OCI-LY7 (cell line): Measurements from ENCODE around the gene LTN1. TPM values are rescaled to one million over a fixed set of nuclear protein-coding genes. Genes with fewer than 3 reads are reported as not detected.

ENCODE experiments used
- BruUV-seq: library from RNA; stranded (reverse); fragments of 400-500 nt; replicated peaks from 2 replicates; lab custom pipeline; 2021; lab: Mats Ljungman, UMichigan
- CTCF ChIA-PET: fragments of 300-600 bp; sonication (Branson Sonifier 250); formaldehyde crosslinking; loops from one replicate; lab custom pipeline; 2022; ENCODE audit warnings: antibody characterized with exemption; ENCODE audit not compliant: unreplicated experiment; lab: Charles Lee
- POLR2A ChIA-PET: fragments of 300-600 bp; sonication (Branson Sonifier 250); formaldehyde crosslinking; loops from one replicate; lab custom pipeline; 2022; ENCODE audit warnings: antibody characterized with exemption; lab: Charles Lee
- DNase-seq: peaks from one replicate; pipeline ENCODE4 v3.0.0-alpha.2; 2015; ENCODE audit warnings: low spot score
- H2AFZ ChIP-seq: fragments of 200-600 bp; sonication (generic), shearing (Covaris generic); 2 replicates; pipeline ENCODE4 v1.6.1; 2014; ENCODE audit warnings: mild to moderate bottlenecking, antibody characterized with exemption, low read length, moderate library complexity
- H3K27ac ChIP-seq: fragments of 200-600 bp; sonication (generic); 2 replicates; pipeline ENCODE4 v1.5.1; 2014; ENCODE audit warnings: mixed run types, low read depth, mild to moderate bottlenecking, moderate library complexity, low read length, inconsistent platforms; ENCODE audit not compliant: poor library complexity, severe bottlenecking
- H3K36me3 ChIP-seq: fragments of 200-600 bp; sonication (generic); 2 replicates; pipeline ENCODE4 v1.6.1; 2014; ENCODE audit warnings: mild to moderate bottlenecking, antibody characterized with exemption, low read length, moderate library complexity, mixed read lengths; ENCODE audit not compliant: insufficient read depth
- H3K4me1 ChIP-seq: fragments of 200-600 bp; sonication (generic); 2 replicates; pipeline ENCODE4 v1.5.1; 2014; ENCODE audit warnings: mild to moderate bottlenecking, low read length; ENCODE audit not compliant: insufficient read depth, poor library complexity, severe bottlenecking
- H3K4me2 ChIP-seq: fragments of 200-600 bp; sonication (generic); 2 replicates; pipeline ENCODE4 v1.6.1; 2014; ENCODE audit warnings: mild to moderate bottlenecking, low read length
- H3K4me3 ChIP-seq: fragments of 200-600 bp; sonication (generic); 2 replicates; pipeline ENCODE4 v1.5.1; 2014; ENCODE audit warnings: mild to moderate bottlenecking, low read depth, low read length; ENCODE audit not compliant: poor library complexity, severe bottlenecking
- H3K79me2 ChIP-seq: fragments of 200-600 bp; sonication (generic); 2 replicates; pipeline ENCODE4 v1.6.1; 2016; ENCODE audit warnings: low read depth, mild to moderate bottlenecking, low read length, moderate library complexity, mixed read lengths; ENCODE audit not compliant: insufficient read depth
- H3K9me2 ChIP-seq: fragments of 200-600 bp; sonication (generic); 2 replicates; pipeline ENCODE4 v1.6.1; 2016; ENCODE audit warnings: mild to moderate bottlenecking, low read length, mixed read lengths; ENCODE audit not compliant: insufficient read depth
- H3K9me3 ChIP-seq: fragments of 200-600 bp; sonication (generic); 2 replicates; pipeline ENCODE4 v1.6.1; 2014; ENCODE audit warnings: mild to moderate bottlenecking, mixed run types, low read length, mixed read lengths
- H4K20me1 ChIP-seq: fragments of 200-600 bp; sonication (generic); 2 replicates; pipeline ENCODE4 v1.6.1; 2014; ENCODE audit warnings: mild to moderate bottlenecking, antibody characterized with exemption, low read length, moderate library complexity, mixed read lengths; ENCODE audit not compliant: insufficient read depth
- EZH2phosphoT487 ChIP-seq: fragments of 200-600 bp; sonication (generic); IDR thresholded peaks from 2 replicates; pipeline ENCODE4 v1.6.1; 2018; ENCODE audit warnings: low read depth, borderline replicate concordance, mild to moderate bottlenecking, mixed run types, antibody characterized with exemption, low read length, moderate library complexity, mixed read lengths
- intact Hi-C: fragments of 100-400 bp; cut with micrococcal nuclease; formaldehyde crosslinking; loops from one replicate; pipeline ENCODE4 v1.10.0; 2022; ENCODE audit not compliant: unreplicated experiment
- total RNA-seq, 2 experiments: library from RNA; depleted of rRNA in 1 of 2; stranded (reverse); fragments of >200 nt in 1 of 2; shearing (Covaris generic) in 1 of 2; gene quantifications; 2 replicates each; pipeline ENCODE4 v1.2.3, GENCODE V29; 2014 to 2022
- TF ChIP-seq, protein P1 (sequence below): fragments of 200-600 bp; sonication (generic); conservative IDR thresholded peaks from 2 replicates; pipeline ENCODE4 v1.5.1; 2014; ENCODE audit warnings: mild to moderate bottlenecking, antibody characterized with exemption, low read length, moderate library complexity, mixed read lengths

The LTN1 gene
- total RNA-seq, 2 experiments from 2014 or later = 18.4 to 32.6 TPM

DNA sequence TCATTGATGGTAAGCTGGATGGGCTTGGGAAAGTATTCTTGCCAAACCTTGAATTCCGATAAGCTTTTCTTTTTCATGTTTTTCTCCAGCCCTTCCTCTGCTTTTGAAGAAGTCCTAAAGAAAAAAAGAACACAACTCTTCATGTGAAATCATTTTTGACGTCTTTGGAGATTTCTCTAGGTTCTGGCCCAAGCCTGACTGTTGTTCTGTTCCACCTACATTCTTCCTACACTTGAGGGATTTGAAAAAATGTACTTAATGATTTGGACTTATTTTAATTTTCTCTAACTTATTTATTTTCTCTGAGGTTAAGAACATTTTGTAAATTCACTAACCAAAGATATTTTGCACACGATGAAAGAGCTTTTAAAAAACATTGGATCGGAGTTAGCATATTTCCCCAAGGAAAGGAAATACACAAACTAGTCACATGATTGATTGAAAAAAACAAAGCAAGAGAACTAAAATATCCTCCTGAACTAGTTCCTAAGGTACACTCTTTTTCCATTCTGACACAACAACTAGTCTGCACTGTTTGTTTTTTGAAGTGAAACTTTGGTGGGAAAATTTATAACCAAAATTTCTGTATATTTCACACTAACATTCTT, 82.3 kb downstream of the LTN1 start:
- Histone ChIP-seq H3K4me3 (no peak overlapping the region), H3K4me2 (no peak overlapping the region), H3K4me1 (no peaks in the 10 kb centered on the region), H3K36me3 (no peaks in the 10 kb centered on the region), H3K9me3 (no peaks in the 10 kb centered on the region), H3K9me2 (no peaks in the 10 kb centered on the region), H3K27ac (no peak overlapping the region), H3K79me2 (no peaks in the 10 kb centered on the region), H2AFZ (no peak overlapping the region), H4K20me1 (no peaks in the 10 kb centered on the region)
- ChIA-PET CTCF (no interaction called here), POLR2A (interaction anchor here (0.6 to 1.1 kb wide), 2 partner anchors 13 to 673 kb away, joined by 3 read pairs; no protein-coding TSS in a partner anchor)
- TF ChIP-seq EZH2phosphoT487 = no peak
- TF ChIP-seq, protein P1, sequence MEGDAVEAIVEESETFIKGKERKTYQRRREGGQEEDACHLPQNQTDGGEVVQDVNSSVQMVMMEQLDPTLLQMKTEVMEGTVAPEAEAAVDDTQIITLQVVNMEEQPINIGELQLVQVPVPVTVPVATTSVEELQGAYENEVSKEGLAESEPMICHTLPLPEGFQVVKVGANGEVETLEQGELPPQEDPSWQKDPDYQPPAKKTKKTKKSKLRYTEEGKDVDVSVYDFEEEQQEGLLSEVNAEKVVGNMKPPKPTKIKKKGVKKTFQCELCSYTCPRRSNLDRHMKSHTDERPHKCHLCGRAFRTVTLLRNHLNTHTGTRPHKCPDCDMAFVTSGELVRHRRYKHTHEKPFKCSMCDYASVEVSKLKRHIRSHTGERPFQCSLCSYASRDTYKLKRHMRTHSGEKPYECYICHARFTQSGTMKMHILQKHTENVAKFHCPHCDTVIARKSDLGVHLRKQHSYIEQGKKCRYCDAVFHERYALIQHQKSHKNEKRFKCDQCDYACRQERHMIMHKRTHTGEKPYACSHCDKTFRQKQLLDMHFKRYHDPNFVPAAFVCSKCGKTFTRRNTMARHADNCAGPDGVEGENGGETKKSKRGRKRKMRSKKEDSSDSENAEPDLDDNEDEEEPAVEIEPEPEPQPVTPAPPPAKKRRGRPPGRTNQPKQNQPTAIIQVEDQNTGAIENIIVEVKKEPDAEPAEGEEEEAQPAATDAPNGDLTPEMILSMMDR = no peak
- intact Hi-C loops = no loop called here
- no peak for DNase-seq
- no TSS peak for BruUV-seq

DNA sequence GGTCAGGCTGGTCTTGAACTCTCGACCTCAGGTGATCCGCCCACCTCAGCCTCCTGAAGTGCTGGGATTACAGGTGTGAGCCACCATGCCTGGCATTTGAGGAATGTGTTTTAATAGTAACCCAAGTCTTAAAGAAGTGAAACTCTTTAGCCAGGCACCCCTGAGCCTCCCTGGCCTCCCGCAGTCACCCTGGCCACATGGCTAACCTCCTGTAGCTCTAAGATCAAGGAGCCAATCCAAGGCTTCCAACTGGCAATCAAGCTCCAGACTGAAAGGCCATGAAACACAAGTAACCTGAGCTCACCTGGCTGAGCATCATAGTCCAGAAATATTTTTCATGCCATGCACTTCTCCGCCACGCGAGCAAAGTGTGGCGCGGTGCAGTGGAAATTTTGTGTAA, 84.3 kb downstream of the LTN1 start:
- no peak overlapping the region for H2AFZ ChIP-seq
- no peak overlapping the region for H3K4me3 ChIP-seq
- no peak for TF ChIP-seq EZH2phosphoT487
- TF ChIP-seq, protein P1 = no peak
- no peaks in the 10 kb centered on the region for H4K20me1 ChIP-seq
- no peak overlapping the region for H3K4me2 ChIP-seq
- no peaks in the 10 kb centered on the region for H3K79me2 ChIP-seq
- POLR2A ChIA-PET = interaction anchor here (0.6 kb wide), 1 partner anchor 1298 kb away, joined by 4 read pairs; no protein-coding TSS in a partner anchor
- H3K4me1 ChIP-seq = no peaks in the 10 kb centered on the region
- CTCF ChIA-PET = no interaction called here
- H3K36me3 ChIP-seq = no peaks in the 10 kb centered on the region
- DNase-seq = no peak
- intact Hi-C loops = no loop called here
- no peak overlapping the region for H3K27ac ChIP-seq
- no peaks in the 10 kb centered on the region for H3K9me3 ChIP-seq
- no peaks in the 10 kb centered on the region for H3K9me2 ChIP-seq
- no TSS peak for BruUV-seq

DNA sequence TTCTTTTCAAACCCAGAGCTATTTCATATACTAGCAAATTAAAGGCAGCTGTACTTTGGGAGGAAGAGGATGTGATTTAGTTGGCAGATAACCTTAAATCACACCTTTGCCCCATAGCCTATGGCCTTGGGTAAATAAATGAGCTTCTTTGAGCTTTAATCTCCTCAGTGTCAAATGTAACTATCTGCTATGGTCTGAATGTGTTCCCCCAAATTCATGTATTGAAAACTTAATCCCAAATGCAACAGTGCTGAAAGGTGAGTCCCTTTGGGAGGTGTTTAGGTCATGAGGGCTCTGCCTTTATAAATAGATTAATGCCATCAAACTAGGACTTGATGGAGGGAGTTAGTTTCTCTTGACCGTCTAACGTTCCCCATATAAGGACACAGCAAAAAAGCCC, 85.8 kb downstream of the LTN1 start:
- H4K20me1 ChIP-seq = no peaks in the 10 kb centered on the region
- H3K9me3 ChIP-seq = no peaks in the 10 kb centered on the region
- POLR2A ChIA-PET = interaction anchor here (0.6 to 1.2 kb wide), 3 partner anchors 8 to 16 kb away, joined by 3 read pairs; no protein-coding TSS in a partner anchor
- no TSS peak for BruUV-seq
- H3K27ac ChIP-seq = no peak overlapping the region
- H3K79me2 ChIP-seq = no peaks in the 10 kb centered on the region
- no peak overlapping the region for H3K4me2 ChIP-seq
- intact Hi-C loops = no loop called here
- no peak for TF ChIP-seq EZH2phosphoT487
- TF ChIP-seq, protein P1 = no peak
- H3K4me1 ChIP-seq = no peaks in the 10 kb centered on the region
- no peaks in the 10 kb centered on the region for H3K36me3 ChIP-seq
- DNase-seq = no peak
- CTCF ChIA-PET = no interaction called here
- H3K9me2 ChIP-seq = no peaks in the 10 kb centered on the region
- H2AFZ ChIP-seq = no peak overlapping the region
- no peak overlapping the region for H3K4me3 ChIP-seq
